CD4-positive, alpha-beta T cell treated with Interferon gamma for 1 hour (primary cell): Measurements from ENCODE around the gene KYAT1.

Source experiments
- DNase-seq: peaks from one replicate; pipeline ENCODE4 v3.0.0-alpha.2; 2020

KYAT1 gene

GRCh38 chr9:128906741-128907140, 25.0 kb upstream of the KYAT1 start:
- DNase-seq, result no peak

DNA sequence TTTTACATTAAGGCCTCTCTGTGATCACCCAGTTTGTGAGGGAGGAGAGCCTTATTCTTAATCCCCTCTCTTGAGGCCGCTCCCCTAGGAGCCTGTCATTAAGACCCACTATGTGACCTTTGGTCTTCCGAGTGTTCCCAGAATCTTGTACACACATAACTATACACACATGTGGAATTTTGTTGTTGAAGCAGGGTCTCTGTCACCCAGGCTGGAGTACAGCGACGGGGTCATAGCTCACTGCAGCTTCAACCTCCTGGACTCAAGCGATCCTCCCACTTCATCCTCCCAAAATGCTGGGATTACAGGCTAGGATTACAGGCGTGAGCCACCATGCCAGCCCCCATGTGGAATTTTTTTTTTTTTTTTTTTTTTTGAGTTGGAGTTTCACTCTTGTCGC, 24.2 kb upstream of the KYAT1 start:
- no peak for DNase-seq

- no peak for DNase-seq
Measured at GRCh38 chr9:128903871-128904620, 22.3 kb upstream of the KYAT1 start.

GRCh38 chr9:128903079-128903461, 21.3 kb upstream of the KYAT1 start:
- DNase-seq, result no peak

GRCh38 chr9:128902351-128903078, 20.8 kb upstream of the KYAT1 start:
- peak; percentile 85 for DNase-seq

- DNase-seq, result no peak
Measured at GRCh38 chr9:128901822-128902221, 20.1 kb upstream of the KYAT1 start.

GRCh38 chr9:128901379-128901778, 19.6 kb upstream of the KYAT1 start:
- DNase-seq, result no peak

DNA sequence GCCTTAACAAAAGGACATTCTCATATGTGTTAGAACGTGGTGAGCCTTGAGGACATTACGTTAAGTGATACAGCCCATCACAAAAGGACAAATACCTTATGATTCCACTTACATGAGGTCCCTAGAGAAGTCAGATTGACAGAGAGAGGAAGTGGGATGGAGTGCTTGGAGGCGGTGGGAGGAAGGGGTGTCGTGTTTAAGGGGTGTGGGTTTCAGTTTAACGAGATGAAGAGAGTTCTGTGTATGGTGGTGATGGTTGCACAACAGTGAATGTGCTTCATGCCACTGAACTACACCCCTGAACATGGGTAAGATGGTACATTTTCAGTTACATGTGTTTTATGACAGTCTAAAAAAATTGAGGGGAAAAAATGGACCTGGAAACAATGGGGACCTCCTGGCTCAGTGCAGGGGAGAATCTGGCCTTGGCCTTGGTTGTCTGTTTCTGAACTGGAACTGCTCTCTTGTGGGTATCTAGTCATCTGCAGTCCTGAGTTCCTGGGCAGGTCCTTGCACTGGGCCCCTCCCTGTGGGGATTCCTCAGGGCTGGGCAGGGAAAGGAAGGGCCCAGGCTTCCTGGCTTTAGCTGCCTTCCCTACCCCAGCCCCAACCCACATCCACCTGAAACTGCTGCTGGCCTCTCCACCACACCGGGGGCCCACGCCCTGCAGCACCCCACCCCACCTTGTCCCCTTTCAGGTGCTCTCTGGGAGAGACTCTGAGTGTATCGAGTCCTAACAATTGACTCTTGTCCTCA, 18.0 kb upstream of the KYAT1 start:
- no peak for DNase-seq

DNA sequence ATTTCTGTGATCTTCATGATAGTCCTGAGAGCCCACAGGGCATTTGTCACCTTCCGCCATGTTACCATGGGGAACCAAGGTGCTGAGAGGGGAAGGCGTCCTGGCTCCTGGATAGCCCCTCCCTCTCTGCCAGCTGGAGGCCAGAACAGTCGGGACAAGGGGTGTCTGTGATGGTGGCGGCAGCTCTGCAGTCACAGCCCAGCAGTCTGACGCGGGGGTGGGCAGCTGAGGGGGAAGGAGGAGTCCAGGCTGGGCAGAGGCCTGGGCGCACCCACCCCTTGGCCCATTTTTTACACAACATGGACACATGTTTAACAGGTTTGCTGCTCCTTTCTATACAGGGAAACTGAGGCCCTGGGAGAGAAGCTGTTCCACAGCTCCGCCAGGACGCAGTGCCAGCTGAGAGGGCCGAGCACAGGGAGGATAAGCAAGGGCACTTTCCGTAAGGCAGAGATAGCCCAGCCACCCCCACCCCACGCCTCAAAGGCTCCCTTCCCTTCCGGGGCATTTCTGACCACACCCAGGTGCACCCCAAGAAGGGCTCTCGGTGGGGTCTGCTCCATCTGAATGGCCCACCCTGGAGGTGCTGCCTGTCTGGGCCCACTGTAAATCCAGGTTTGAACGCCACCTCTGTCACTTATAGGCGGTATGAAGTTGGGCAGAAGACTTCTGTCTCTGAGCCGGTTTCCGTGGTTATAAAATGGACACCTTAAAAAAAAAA, 17.3 kb upstream of the KYAT1 start:
- DNase-seq, result no peak

DNA sequence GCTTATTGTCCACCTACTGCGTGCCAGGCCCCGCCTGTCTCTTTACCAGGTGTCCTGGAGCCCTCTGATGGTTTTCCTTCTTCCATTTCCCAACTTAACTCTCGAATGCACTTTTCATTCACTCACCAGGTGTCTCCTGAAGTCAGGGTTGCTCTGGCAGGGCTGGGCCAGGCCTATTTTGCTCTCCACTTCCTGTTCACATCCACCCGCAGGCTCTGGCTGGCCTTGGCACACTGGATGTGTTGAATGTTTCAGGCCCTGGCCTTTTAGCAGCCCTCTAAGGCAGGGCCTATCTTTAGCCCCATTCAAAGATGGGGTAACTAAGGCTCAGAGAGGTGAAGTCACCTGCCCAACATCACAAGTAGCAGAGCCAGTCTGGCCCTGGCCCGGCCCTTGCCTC, 16.6 kb upstream of the KYAT1 start:
- DNase-seq, result no peak

GRCh38 chr9:128895556-128895955, 13.8 kb upstream of the KYAT1 start:
- DNase-seq, result no peak

GRCh38 chr9:128894764-128895163, 13.0 kb upstream of the KYAT1 start:
- no peak for DNase-seq

- DNase-seq, result no peak
Measured at GRCh38 chr9:128893354-128893753, 11.6 kb upstream of the KYAT1 start.

DNA sequence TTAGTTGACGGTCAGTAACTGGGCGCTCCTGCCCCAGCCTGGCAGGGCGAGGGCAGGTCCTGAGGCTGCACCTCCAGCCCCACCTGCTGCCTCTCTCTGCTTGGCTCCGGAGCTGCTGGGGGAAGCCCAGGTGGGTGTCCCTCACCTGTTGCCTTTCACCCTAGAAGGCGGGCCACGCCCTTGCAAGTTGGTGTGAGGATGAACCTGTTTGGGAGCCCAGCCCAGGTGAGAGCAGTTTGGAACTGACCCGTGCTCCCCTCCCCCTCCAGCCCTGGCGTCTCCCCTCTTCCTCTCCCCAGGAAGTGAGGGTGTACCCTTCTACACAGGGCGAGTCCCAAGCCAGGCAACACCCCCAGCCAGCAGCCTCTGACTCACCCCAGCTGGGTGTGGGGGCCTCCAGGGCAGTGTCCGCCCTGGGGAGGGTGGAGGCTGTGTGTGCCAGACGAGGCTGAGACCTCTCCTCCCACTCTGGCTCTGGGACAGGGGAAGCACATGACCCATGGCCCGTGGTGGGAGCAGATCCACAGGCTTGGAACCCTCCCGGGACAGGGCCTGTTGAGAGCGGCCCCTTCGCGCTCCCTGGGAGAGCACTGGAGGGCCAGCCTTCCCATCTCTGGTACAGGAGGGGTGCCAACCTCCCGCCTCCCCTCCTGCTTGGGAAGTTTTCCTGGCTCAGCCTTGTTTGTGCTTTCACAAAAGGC, 10.6 kb upstream of the KYAT1 start:
- DNase-seq, result peak; percentile 26

DNA sequence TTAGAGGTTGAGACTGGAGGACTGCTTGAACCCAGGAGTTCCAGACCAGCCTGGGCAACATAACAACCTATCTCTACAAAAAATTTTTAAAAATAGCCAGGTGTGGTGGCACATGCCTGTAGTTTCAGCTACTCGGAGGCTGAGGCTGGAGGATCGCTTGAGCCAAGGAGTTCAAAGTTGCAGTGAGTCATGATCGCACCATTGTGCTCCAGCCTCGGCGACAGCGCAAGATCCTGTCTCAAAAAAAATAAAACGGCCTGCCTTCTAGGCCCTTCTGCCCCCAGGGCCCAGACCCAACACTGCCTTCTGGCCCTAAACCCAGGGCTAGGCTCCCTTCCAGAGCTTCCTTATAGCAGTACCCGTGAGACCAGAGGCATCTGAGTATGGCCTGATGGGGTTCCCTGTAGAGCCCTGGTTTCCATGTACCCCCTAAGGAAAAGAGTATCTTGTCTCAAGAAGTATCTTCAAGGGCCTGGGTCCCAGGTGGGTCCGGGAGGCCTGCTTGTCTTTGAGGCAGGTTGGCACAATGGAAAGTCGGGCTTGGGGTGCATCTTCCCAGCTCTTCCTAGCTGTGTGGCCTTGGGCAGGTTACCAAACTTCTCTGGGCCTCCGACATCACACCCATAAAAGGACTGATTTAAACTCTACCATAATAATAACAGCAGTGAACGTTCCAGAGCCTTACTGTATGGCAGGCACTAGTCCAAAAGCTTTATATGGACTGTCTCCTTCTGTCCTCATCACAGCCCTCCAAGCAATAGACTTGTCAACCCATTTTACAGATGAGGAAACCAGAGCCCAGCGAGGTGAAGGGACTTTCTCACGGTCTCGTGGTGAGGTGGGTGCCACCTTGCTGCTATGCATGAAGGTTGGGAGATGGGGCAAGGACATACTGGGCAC, 9.8 kb upstream of the KYAT1 start:
- DNase-seq, result no peak

GRCh38 chr9:128887914-128888350, 6.2 kb upstream of the KYAT1 start:
- DNase-seq, result no peak

- DNase-seq, result no peak
Measured at GRCh38 chr9:128887049-128887448, 5.3 kb upstream of the KYAT1 start.

DNA sequence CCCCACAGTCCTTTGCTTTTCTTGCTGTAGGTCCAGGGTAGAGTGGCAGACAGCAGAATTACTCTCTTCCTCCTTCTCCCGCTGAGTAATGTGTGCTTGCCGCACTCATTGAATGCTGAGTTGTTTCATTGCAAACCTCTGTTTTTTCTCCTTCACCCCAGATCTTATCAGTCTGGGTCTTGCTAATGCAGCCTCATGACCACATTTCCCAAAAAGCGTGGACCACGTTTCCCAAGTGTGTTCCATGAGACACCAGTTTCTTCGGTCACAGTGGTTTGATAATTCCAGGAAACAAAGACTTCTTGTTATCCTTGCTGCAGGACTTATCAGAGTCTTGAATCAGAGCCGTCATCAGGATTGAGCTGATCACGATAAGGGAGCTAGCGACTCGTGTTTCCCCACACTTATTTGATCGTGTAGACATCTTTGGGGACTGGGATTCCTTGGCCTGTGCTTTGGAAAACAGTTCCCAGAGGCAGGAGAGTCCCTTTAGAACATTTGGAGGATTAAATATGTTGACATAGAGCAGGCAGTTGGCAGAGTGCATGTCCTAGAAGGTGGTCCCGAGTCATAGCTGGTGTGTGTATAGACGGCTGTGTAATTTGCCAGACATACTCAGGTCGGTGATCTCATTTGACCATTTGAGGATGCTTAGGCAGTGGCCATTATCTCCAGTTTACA, 4.6 kb upstream of the KYAT1 start:
- no peak for DNase-seq

- no peak for DNase-seq
Measured at GRCh38 chr9:128885798-128886197, 4.0 kb upstream of the KYAT1 start.

- no peak for DNase-seq
Measured at GRCh38 chr9:128885376-128885775, 3.6 kb upstream of the KYAT1 start.

GRCh38 chr9:128884164-128884563, 2.4 kb upstream of the KYAT1 start:
- no peak for DNase-seq
